Chondrocyte (in vitro differentiated cells): Measurements from ENCODE around the gene FA2H. TPM values are rescaled to one million over a fixed set of nuclear protein-coding genes. Genes with fewer than 3 reads are reported as not detected.
"Not testable (repeated sequence)": the region's sequence is repeated elsewhere in the genome, so short reads cannot be mapped to it uniquely, and the experiment has no call there.

ENCODE experiments used
- DNase-seq: peaks from one replicate; pipeline ENCODE4 v3.0.0; 2021; ENCODE audit warnings: mixed read lengths, low spot score
- H3K27ac Mint-ChIP-seq: one replicate; pipeline ENCODE4 v1.8.0; 2021; ENCODE audit warnings: mild to moderate bottlenecking, moderate library complexity, mixed read lengths; ENCODE audit not compliant: unreplicated experiment
- H3K27me3 Mint-ChIP-seq: 2 replicates; pipeline ENCODE4 v1.8.0; 2021; ENCODE audit warnings: low read depth, mixed read lengths
- H3K36me3 Mint-ChIP-seq: 2 replicates; pipeline ENCODE4 v1.8.0; 2021; ENCODE audit warnings: low read depth, mixed read lengths
- H3K4me1 Mint-ChIP-seq: 2 replicates; pipeline ENCODE4 v1.8.0; 2021; ENCODE audit warnings: low read depth, mild to moderate bottlenecking, mixed read lengths
- H3K4me3 Mint-ChIP-seq: one replicate; pipeline ENCODE4 v1.8.0; 2021; ENCODE audit warnings: mild to moderate bottlenecking, moderate library complexity, mixed read lengths; ENCODE audit not compliant: unreplicated experiment
- H3K9me3 Mint-ChIP-seq: 2 replicates; pipeline ENCODE4 v1.8.0; 2021; ENCODE audit warnings: low read depth, mixed read lengths
- total RNA-seq: library from RNA; stranded (reverse); gene quantifications from 3 replicates; pipeline ENCODE4 v1.2.1, GENCODE V29; 2021
- TF ChIP-seq, protein P1 (sequence below): fragments of 200-600 bp; sonication (generic); IDR thresholded peaks from 2 replicates; pipeline ENCODE4 v1.5.0; 2021; ENCODE audit warnings: antibody characterized with exemption, mild to moderate bottlenecking, moderate library complexity

FA2H gene
- total RNA-seq, 1 donor from 2014 or later, result not detected

DNA sequence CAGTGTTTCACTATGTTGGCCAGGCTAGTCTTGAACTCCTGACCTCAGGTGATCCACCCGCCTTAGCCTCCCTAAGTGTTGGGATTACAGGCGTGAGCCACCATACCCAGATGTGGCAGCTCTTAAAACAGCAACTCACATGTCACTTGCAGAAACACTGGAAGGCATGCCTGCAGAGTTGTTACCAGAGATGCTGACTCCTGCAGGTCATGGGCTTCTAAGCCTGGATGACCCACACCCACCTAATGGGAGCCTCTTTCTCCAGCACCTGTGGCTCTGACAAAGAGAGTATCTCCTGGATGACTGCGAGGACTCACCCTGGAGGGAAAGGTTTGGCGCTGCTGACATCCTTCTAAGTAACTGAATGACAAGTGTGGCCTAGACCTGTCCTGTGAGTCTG, 96.8 kb downstream of the FA2H start:
- Mint-ChIP-seq H3K9me3 (no peaks in the 10 kb centered on the region), H3K4me1 (peaks cover 2% of the 10 kb centered on the region), H3K27ac (no peak overlapping the region), H3K36me3 (peaks cover 4% of the 10 kb centered on the region), H3K4me3 (no peak overlapping the region), H3K27me3 (no peaks in the 10 kb centered on the region)
- TF ChIP-seq, protein P1, sequence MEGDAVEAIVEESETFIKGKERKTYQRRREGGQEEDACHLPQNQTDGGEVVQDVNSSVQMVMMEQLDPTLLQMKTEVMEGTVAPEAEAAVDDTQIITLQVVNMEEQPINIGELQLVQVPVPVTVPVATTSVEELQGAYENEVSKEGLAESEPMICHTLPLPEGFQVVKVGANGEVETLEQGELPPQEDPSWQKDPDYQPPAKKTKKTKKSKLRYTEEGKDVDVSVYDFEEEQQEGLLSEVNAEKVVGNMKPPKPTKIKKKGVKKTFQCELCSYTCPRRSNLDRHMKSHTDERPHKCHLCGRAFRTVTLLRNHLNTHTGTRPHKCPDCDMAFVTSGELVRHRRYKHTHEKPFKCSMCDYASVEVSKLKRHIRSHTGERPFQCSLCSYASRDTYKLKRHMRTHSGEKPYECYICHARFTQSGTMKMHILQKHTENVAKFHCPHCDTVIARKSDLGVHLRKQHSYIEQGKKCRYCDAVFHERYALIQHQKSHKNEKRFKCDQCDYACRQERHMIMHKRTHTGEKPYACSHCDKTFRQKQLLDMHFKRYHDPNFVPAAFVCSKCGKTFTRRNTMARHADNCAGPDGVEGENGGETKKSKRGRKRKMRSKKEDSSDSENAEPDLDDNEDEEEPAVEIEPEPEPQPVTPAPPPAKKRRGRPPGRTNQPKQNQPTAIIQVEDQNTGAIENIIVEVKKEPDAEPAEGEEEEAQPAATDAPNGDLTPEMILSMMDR, result no peak
- DNase-seq, result no peak

DNA sequence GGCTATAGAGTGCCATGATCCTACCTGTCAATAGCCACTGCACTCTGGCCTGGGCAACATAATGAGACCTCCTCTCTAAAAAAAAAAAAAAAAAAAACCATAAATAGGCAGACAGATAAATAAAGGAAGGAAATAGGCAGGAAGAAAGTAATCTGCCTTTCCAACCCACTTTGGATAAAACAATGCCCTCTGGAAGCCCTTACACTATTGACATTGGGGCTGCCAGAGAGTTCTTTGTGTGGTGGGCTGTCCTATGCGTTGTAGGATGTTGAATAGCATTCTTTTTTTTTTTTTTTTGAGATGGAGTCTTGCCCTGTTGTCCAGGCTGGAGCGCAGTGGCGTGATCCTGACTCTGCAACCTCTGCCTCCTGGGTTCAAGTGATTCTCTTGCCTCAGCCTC, 100.7 kb downstream of the FA2H start:
- Mint-ChIP-seq H3K27me3 (no peaks in the 10 kb centered on the region), H3K27ac (no peak overlapping the region), H3K4me3 (no peak overlapping the region), H3K4me1 (no peaks in the 10 kb centered on the region), H3K9me3 (no peaks in the 10 kb centered on the region), H3K36me3 (peaks cover 4% of the 10 kb centered on the region)
- DNase-seq, result no peak
- TF ChIP-seq, protein P1, result no peak

DNA sequence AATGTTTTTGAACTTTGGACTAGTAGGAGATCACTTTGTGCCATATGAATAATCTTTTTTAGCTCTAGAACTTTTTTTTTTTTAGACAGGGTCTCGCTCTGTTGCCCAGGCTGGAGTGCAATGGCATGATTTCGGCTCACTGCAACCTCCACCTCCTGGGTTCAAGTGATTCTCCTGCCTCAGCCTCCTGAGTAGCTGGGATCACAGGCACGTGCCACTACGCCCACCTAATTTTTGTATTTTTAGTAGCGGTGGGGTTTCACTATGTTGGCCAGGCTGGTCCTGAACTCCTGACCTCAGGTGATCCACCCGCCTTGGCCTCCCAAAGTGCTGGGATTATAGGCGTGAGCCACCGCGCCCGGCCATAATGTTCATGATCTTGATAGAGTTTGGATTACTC, 105.7 kb downstream of the FA2H start:
- H3K36me3 Mint-ChIP-seq, H3K4me3 Mint-ChIP-seq, H3K27me3 Mint-ChIP-seq, H3K27ac Mint-ChIP-seq, DNase-seq, H3K9me3 Mint-ChIP-seq: not testable (repeated sequence)
- H3K4me1 Mint-ChIP-seq, result peaks cover 15% of the 10 kb centered on the region

DNA sequence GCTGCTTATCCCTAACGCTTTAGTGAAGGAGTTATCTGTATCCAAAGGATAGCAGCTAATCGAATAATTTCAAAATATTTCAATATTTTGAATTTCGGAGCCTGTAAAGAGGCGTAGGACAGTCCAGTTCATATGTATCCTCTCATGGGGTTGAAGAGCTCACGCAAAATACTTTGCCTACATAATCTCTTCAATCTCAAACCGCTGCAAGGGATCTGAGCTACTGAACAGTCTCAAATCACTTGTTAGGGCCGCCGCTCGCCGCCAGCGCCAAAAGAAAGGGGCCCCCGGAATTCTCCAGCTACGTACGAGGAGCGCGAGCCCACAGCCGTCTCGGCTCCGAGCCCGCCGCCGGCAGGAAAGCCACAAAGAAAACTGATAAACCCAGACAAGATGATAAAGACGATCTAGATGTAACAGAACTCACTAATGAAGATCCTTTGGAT, 107.3 kb downstream of the FA2H start:
- Mint-ChIP-seq H3K9me3 (no peaks in the 10 kb centered on the region), H3K4me3 (peak overlapping the region; percentile 90), H3K4me1 (peaks cover 24% of the 10 kb centered on the region), H3K27me3 (no peaks in the 10 kb centered on the region), H3K27ac (peak overlapping the region; percentile 93), H3K36me3 (peaks cover 10% of the 10 kb centered on the region)
- no peak for DNase-seq
- TF ChIP-seq, protein P1, result no peak

DNA sequence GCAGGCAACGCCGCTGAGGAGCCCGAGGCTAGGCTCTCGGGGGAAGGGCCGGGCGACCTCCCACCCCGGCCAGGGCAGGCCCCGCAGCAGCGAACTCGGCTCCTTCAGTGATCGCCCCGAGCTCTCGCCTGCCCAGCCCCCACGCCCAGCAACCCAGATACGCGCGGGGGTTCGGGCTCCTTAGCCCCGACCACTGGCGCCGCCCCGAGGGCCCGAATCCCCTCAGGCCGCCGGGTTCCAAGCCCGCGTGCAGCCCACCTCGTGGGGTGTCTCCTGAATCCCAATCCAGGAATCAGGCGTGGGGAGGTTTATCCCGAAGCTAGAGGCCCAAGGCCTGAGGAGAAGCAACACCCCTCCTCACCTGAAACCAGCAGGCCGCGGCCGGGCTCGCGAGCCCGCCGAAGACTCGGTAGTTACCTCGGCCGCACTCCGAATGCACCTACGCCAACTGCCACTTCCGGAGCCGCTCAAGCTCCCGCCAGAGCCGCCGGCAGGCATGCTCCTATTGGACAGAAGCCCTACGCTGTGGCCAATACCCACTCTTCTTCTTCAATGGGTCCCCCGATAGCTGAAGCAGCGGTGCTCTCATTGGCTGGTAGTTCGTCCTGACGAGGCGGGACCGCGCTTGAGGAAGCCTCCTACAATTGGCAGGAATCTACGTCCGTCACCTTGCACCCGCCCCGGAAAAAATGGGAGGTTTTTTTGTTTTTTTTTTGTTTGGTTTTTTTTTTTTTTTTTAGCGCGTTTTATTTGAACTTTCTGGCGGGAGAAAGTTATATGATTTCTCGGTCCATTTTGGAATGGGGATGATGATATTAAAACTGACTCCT, 108.0 kb downstream of the FA2H start, which contains the start of gene RFWD3:
TSS of gene RFWD3 (minus strand) at position 453 of the 830 bp plus-strand sequence. CDS start 5,428 bp downstream, outside the sequence.
- peak; percentile 99 for DNase-seq
- Mint-ChIP-seq H3K4me1 (peaks cover 24% of the 10 kb centered on the region), H3K27me3 (no peaks in the 10 kb centered on the region), H3K4me3 (peak within 1 kb of the TSS; percentile 90), H3K27ac (peak within 1 kb of the TSS; percentile 93), H3K9me3 (no peaks in the 10 kb centered on the region), H3K36me3 (peaks cover 10% of the 10 kb centered on the region)
- TF ChIP-seq, protein P1, result no peak
